GM18502 (cell line): Measurements from ENCODE around the gene KCNC1.

ENCODE experiments used
- ATAC-seq: cut with Tn5 transposase; IDR thresholded peaks from one replicate; pipeline ENCODE4 v1.9.1; 2021; ENCODE audit warnings: mild to moderate bottlenecking; ENCODE audit not compliant: unreplicated experiment, poor library complexity

KCNC1 gene

DNA sequence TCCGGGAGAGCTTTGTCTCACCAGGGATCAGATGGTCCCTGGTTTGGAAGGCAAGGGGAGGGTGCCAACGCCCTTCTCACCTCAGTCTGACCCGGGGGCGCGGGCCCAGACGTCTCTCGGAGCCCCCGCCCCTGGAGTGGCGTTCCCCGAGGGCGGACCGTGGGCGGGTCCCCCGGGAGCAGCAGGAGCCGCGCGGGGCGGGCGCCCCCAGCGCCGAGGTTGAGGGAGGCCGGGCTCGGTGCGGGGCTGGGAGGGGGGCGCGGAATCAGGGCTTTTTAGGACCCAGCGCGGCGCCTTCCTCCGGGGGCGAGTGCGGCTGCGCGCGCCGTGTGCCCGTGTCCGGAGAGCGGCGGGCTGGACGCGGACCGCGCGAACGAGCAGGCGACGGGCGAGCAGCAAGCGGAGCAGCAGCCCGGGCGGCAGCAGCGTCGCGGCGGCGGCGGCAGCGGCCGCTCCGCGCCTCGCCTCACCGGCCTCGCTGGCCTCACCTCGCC, at the start of gene KCNC1:
Gene KCNC1 (plus strand): TSS at position 364 of the 494 bp plus-strand sequence. CDS start 1,222 bp downstream, outside the sequence.
- no peak for ATAC-seq

DNA sequence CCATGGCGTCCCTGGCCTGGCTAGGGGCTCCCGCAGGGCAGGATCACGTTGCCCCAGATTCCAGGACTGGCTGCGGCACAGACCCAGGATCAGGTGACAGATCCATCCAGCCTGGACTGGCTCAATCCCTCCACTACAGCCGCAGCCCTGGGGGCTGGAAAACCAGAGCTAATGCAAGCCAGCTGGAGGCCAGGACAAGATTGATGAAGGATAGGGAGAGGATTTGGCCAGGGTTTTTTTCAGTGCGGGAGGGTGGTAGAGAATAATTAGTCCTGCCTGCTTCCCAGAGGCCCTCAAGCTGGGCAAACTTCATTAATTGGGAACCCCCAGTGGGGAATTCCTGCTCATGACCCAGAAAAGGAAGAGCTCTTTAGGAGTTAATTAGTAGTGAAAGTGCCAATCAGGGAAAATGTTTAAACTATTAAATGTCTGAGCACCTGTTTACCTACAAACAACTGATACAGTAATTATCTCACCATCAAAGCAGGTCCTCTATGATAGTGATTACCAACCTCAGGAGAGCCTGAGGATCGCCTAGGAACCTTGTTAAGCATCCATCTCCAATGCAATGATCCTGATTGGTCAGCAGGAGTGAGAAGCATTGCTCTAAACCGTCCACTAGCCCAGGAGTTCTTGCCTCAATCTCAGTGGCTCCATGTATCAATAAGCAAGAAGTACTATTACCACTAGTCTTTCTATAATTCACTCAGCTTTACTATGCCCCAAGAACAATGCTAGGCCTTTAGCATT, 48.2 kb upstream of the KCNC1 start:
- no peak for ATAC-seq

DNA sequence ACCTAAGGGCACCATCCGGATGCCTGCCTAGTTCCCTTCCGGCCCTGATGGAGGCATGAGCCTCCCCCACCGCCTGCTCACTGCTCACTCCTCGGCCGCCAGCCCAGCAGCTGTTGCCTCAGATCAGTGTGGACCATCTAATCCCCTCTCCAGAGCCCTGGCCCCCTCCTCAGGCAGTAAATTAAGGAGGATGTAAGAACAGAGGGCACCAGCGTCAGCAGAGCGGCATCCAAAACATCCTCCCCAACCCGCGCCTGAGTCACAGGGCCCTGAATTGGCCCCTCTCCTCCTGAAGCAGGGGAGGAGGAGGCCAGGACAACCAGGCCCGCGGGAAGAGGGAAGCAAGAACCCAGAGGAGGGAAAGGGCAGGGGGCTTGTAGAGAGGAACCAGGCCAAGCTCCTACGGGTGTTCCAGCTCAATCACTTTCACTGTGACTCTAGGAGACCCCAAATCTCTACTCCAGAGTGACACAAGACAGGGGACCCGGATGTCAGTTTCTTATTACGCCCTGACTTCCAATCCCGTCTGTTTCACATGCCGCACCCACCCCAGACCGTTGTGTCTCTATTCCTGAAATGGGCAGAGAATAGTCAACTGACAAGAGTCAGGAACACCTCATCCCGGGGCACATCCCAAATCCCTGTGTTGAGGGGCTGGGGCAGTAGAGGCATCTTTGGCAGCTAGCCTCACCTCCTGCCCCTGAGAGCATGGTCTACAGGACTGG, 46.5 kb upstream of the KCNC1 start:
- no peak for ATAC-seq

DNA sequence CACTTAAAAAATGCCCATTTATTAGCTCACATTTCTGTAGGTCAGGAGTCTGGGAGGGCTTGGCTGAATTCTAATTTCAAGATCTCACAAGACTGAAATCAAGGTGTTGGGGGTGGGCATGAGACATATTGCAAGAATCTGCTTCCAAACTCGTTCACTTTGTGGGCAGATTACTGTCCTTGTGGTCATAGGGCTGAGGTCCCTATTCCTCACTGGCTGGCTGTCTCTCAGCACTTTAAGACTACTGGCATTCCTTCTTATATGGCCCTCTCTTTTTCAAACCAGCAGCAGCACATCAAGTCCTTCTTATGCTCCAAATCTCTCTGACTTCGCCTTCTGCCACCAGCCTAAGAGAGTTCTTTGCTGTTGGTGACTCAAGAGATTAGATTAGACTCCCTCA, 43.0 kb upstream of the KCNC1 start:
- no peak for ATAC-seq

DNA sequence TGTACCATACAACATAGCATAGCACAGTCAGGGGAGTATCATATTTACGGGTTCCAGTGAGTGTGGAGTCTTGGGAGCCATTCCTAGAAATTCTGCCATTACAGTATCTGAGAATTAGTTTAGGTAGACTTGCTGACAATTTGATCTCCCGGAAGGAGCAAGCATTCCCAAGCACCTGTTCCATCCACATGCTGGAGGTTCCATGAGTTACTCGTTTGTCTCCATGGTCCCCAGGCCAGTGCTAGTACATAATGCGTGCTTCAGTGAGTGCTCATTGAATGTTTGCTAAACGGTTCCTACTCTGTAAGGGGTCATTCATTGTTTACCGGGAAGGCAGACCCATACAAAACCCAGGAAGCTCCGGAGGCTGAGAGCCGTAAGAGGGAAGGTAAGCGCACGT, 42.6 kb upstream of the KCNC1 start:
- no peak for ATAC-seq

DNA sequence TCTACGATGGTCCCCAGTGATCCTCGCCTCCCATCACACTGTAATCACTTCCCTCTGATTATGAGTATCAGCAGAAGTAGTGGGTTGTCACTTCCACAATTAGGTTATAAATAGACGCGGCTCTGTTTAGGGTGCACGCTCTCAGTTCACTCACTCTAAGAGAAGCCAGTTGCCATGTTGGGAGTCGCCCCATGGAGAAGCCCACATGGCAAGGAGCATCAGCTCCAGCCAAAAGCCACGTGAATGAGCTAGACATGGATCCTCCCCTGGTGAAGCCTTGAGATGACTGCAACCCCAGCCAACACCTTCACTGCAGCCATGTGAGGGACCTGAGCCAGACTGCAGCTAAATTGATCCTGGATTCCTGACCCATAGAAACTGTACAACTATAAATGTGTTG, 41.6 kb upstream of the KCNC1 start:
- ATAC-seq, result no peak

DNA sequence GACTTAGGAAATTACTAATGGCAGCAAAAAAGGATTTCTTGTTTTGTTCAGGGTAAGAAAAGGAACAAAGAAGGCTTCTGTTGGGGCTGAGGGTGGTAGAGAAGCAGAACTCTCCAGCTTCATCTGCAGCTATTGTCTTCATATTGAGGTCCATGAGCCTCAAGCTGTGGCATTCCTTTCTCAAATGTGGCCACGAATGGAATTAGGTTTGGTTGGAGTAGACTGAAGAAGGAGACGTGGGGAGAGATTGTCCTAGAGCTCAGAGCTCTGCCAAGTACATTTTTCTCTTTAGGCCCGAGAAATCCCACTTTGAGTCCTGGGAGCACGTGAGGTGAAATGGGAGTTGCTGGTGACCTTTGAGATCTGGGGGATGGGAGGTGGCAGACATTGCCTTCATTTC, 41.0 kb upstream of the KCNC1 start:
- ATAC-seq, result no peak

DNA sequence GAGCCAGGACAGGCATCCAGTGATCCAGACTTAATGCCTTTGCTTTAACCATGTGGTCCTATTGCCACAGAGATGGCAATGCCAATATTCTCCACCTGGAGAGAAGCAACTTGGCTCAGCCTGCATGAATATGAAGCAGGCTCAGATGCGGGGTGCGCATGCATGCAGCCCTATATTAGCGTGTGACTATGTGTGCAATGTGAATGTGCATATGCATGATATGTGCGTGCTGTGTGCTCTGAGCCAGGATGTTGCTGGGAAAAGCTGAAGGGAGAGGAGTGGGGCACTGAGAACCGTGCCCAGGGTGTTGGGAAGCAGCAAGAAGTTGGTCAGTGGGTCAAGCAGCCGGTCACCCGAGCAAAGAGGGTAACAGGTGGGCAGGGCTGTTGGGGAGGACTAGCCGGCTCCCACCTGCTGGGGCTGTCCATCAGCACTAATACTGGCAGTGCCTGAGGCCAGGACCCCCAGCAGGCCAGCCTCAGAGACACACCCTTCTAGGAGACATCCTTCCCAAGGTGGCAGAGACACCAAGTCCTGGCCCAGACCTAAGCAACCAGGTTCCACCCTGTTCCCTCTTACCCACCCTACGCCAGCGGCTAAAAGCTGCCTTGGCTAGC, 40.0 kb upstream of the KCNC1 start:
- ATAC-seq, result no peak

DNA sequence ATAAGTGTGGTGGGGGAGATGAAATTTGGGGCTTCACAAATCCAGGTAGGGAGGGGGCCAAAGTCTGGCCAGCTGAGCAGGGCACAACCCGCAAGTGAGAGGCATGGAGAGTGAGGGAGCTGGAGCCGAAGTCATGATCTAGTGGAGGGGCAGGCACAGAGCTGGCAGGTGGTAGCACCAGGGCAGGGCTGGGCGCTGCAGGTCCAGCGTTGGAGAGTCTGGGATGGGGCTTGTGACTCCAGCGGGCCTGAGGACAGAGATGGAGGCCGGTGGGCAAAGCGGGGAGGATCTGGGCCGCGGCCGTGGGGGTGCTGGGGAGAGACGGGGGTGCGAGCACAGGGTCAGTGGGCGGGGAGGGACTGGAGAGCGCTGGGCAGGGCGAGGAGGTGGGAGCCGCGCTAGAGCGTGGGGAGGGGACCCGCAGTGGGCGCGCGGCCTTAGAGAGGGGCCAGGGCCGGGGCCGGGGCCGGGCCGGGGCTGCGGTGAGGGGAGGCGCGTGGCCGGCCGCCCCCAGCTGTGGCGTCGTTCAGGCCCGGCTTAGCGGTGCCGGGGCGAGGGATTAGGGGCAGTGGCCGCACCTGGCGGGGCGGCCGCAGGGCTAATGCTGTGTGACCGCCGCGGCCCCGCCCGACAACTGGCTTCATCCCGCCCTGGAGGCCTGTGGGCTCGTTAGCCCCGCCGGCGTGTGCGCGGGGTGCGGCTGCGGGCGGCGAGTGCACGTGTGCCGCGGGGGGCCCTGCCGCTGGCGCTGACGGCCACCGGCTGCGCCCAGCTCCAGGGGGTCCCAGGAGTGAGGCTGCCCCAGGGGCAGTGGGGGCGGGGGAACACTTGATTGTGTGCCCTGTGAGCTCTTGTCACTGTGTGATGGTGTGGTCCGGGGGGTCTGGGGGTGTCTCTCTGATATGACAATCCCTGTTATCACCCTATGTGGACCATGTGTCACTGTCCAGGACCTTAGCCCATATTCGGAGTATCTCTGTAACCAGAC, 38.8 kb upstream of the KCNC1 start:
- no peak for ATAC-seq

DNA sequence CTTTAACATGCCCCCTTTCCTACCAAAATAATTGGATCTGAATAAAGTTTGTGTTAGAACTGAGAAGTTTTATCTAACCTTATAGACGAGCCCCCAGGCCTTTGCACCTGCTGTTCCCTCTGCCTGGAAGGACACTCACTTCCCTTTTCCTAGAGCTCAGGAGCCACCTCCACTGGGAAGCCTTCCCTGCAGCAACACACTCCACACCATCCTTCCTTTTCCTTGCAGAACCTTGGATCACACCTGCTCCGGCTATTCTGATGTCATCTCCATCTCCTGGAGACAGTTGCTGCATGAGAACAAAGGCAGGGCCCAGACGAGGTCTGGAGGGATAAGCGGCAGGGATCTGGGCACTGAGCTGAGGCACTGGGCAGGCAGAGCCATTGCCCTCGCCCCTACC, 37.8 kb upstream of the KCNC1 start:
- no peak for ATAC-seq

DNA sequence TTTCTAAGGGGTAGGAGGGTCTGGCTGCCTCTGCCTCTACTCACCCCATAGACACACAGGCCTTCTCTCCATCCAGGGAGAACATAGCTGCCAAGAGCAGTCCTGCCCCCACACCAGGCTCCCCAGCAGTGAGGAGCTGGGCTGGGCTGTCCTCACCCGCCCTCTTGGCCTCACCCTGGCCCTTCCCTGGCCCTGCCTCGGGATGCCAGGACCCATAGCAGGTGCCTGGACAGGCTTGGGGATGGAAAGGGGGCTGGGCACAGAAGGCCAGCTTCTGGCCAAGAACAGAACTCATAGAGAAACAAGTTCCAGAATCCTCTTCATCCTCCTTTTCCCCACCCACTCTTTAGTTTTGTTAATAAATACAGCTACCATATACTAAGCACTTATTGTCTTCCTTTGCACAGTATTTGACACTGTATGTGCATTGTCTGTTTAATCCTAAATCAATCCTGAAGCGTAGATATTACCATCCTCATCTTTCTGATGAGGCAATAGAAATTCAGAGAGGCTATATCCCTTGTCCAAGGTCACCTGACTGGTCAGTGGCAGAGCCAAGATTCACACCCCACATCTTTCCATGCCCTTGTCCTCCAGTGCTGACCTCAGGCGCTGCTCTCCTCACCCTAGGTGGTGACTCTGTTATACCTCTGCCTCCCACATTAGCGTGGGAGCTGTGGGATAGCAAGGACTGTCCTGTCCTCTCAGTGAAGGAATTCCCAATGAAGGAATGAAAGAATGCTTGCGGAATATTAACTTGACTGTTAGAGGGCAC, 37.2 kb upstream of the KCNC1 start:
- ATAC-seq, result no peak

DNA sequence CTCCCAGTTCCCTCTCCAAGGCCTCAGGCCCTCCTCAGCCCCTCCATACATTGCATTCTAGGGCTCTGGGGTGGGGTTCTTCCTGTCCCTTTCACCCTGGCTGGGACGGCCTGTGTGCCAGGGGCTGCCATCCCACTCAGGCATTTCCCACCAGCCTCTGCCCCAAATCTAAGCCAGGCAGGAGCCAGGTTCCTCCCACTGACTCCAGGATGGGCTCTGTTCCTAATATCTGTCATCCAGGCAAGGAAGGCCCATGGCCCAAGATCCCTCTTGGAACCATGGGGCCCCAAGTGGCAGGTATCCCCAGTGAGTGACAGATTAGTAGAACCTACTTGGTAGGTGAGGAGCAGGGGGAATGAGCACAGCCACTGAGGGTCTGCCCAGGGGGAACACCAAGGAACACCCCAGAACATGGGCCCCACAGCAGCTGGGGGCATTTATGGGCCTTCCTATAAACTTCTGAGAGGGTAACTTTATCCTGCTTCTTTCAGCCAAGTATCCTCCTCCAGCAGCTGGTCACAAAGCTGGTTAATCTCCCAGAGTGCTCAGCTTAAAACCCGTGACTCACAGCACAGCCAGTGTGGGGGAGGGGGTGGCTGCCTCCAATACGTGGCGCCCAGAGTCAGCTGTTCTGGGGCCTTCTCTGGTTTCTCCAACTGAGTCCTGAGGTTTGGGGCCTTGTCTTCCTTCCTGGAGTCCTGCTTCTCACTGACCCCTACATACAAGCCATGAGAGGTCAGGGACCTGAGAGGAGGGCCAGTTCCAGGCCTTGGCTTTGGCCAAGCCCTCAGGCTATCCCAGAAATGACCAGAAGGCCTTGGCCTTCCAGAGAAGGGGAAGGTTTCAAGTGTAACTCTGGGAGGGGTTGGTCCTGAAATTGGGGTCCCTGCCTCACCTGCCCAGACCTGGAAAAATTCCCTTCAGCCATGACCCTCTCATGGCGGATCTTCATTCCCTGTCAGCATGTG, 35.1 kb upstream of the KCNC1 start:
- no peak for ATAC-seq

DNA sequence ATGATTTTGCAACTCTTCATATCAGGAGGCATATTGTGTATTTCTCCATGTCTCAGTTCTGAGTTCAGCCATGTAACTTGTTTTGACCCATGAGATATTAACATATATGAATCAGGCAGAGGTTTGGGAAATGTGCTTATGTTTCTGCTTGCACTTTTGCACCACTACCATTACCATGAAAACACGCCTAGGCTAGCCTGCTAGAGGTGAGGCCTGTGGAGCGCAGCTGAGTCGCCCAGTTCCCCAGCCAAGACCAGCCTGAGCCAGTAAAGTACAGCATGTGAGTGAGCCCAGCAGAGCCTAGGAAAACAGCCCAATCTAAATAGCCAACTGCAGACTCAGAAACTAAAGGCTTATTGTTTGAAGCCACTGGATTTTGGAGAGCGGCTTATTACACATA, 33.6 kb upstream of the KCNC1 start:
- no peak for ATAC-seq

DNA sequence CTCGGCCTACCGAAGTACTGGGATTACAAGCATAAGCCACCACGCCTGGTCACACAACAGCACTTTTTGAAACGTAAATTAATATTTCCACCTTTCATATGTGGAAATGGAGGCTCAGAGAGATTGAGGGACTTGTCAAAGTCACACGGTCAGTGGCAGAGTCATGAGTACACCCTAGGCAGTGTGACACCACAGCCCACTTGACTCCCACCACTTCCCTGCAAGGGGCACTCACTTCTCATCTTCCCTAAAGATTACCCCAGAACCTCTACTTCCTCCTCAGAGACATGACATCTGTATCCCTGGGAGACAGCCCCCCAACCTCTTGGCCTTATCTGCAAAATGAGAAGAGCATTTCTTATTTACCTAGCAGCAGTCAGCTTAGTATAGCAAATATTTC, 31.7 kb upstream of the KCNC1 start:
- ATAC-seq, result no peak

DNA sequence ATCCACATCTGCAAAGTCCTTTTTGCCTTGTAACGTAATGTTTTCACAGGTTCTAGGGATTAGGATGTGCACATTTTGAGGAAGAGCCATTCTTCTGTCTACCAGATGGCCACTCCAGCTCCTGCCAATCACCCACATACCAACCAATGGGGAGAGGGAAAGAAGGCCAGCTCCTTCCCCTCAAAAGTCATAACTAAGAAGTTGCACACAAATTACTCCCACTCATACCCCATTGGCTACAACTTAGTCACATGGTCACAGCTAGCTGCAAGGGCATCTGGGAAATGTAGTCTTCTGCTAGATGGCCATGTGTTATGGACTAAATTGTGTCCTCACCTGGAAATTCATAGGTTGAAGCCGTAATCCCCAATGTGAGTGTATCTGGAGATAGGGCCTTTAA, 30.6 kb upstream of the KCNC1 start:
- ATAC-seq, result no peak

DNA sequence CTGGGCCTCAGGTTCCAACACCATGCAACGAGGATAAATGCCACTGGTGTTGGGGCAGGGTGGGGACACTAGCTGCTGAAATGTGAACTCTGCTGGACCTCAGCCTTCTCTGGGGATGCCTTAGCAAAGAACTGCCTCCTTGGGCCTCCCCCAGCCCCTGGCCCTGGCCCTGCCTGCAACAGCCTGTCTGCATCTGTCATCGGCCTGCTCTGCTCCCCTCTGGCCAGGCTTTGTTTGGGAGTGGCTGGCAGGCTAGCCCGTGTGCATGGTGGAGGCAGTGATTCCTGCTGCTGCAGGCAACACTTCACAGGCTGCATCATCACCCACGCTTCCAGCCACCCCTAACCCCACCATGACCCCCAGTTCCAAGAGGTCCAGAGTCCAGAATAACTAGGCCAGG, 26.8 kb upstream of the KCNC1 start:
- ATAC-seq, result no peak

DNA sequence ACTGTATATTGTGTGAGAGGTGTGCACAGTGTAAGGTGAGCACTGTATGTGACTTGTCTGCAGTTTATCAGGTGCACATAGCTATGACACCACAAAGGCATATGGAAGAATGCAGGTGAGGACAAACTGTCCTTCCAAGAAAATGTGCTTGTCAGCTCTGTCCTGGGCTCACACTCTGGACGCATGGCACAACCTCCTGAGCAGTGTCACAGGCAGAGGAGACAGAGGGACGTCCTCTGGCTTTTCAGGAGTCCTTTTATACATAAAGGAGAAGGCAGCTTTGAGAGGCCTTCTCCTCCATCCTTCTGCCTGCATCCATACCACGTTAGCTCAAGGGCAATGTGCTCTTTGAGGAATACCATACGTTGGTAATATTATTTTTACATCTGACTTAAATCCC, 22.7 kb upstream of the KCNC1 start:
- no peak for ATAC-seq

DNA sequence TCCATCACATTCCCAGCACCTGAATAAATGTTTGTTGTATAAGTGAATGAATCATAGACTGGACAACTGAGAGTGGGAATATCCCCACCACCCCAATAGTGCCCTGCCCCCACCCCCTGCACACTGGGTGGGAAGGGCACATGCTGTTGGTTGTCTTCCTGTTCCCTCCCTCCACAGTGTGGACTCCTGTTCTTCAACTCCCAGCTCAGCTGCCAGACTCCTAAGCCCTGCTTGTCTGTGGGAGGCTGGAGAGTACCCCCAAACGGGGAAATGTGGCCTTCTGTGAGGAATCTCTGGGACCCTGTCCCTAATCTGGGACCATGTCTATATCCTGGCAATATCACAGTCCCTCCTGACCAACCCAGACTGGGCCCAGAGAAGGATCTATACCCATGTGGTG, 20.7 kb upstream of the KCNC1 start:
- ATAC-seq, result no peak
